Neural cell (in vitro differentiated cells): ENCODE results near the gene CACNA2D4. TPM values are rescaled to one million over a fixed set of nuclear protein-coding genes. Genes with fewer than 3 reads are reported as not detected.

Experiments
- H2AFZ ChIP-seq: fragments of 200-600, 300-800 bp; sonication (generic), shearing (Covaris generic); 2 replicates; pipeline ENCODE4 v1.6.0; 2014; ENCODE audit warnings: low read depth, mild to moderate bottlenecking, antibody characterized with exemption, low read length, moderate library complexity
- H3F3A ChIP-seq: fragments of 200-600 bp; shearing (Covaris generic); 2 replicates; pipeline ENCODE4 v1.6.1; 2016; ENCODE audit warnings: mild to moderate bottlenecking, moderate library complexity, mixed read lengths, antibody characterized with exemption, low read length; ENCODE audit not compliant: insufficient read depth, poor library complexity, severe bottlenecking
- H3K27ac ChIP-seq: fragments of 200-600, 300-800 bp; sonication (generic), shearing (Covaris generic); 2 replicates; pipeline ENCODE4 v1.5.1; 2014; ENCODE audit warnings: mild to moderate bottlenecking, low read length, moderate library complexity
- H3K27me3 ChIP-seq: fragments of 300-800, 200-600 bp; sonication (generic), shearing (Covaris generic); 2 replicates; pipeline ENCODE4 v1.6.0; 2014; ENCODE audit warnings: mild to moderate bottlenecking, low read depth, low read length, moderate library complexity; ENCODE audit not compliant: insufficient read depth
- H3K36me3 ChIP-seq: fragments of 300-800, 200-600 bp; sonication (generic), shearing (Covaris generic); 2 replicates; pipeline ENCODE4 v1.5.1; 2014; ENCODE audit warnings: mild to moderate bottlenecking, antibody characterized with exemption, low read length, moderate library complexity; ENCODE audit not compliant: insufficient read depth
- H3K4me2 ChIP-seq: fragments of 300-800, 200-600 bp; sonication (generic), shearing (Covaris generic); 2 replicates; pipeline ENCODE4 v1.6.0; 2014; ENCODE audit warnings: mild to moderate bottlenecking, low read length
- H3K4me3 ChIP-seq: fragments of 300-800, 200-600 bp; sonication (generic), shearing (Covaris generic); 2 replicates; pipeline ENCODE4 v1.5.1; 2014; ENCODE audit warnings: mild to moderate bottlenecking, low read length, moderate library complexity
- H3K79me2 ChIP-seq: fragments of 200-600 bp; shearing (Covaris generic); replicated peaks from 2 replicates; pipeline ENCODE4 v1.6.0; 2014; ENCODE audit warnings: mild to moderate bottlenecking, low read length, moderate library complexity; ENCODE audit not compliant: insufficient read depth
- H3K9ac ChIP-seq: fragments of 300-800, 200-600 bp; sonication (generic), shearing (Covaris generic); 2 replicates; pipeline ENCODE4 v1.6.1; 2016; ENCODE audit warnings: mild to moderate bottlenecking, low read length, mixed read lengths
- H3K9me2 ChIP-seq: fragments of 200-600 bp; shearing (Covaris generic); 2 replicates; pipeline ENCODE4 v1.6.1; 2016; ENCODE audit warnings: mild to moderate bottlenecking, low read length, mixed read lengths; ENCODE audit not compliant: insufficient read depth
- H3K9me3 ChIP-seq: fragments of 200-600, 300-800 bp; sonication (generic), shearing (Covaris generic); 2 replicates; pipeline ENCODE4 v1.6.1; 2016; ENCODE audit warnings: mild to moderate bottlenecking, mixed run types, low read length, moderate library complexity, mixed read lengths
- H4K20me1 ChIP-seq: fragments of 200-600 bp; shearing (Covaris generic); 2 replicates; pipeline ENCODE4 v1.6.1; 2016; ENCODE audit warnings: mild to moderate bottlenecking, mixed run types; ENCODE audit not compliant: insufficient read depth
- EP300 ChIP-seq: fragments of 450-650 bp; conservative IDR thresholded peaks from 2 replicates; pipeline ENCODE4 v1.6.1; 2014; ENCODE audit warnings: antibody characterized with exemption, mild to moderate bottlenecking, moderate library complexity; ENCODE audit not compliant: poor library complexity, severe bottlenecking
- EZH2 ChIP-seq: fragments of 200-600, 300-800 bp; shearing (Covaris generic), sonication (generic); IDR thresholded peaks from 2 replicates; pipeline ENCODE4 v1.6.1; 2014; ENCODE audit warnings: antibody characterized with exemption, low read length, borderline replicate concordance, mild to moderate bottlenecking; ENCODE audit not compliant: insufficient read depth, poor library complexity, severe bottlenecking
- MXI1 ChIP-seq: fragments of 450-650 bp; conservative IDR thresholded peaks from 2 replicates; pipeline ENCODE4 v1.6.1; 2014; ENCODE audit warnings: antibody characterized with exemption, mild to moderate bottlenecking; ENCODE audit not compliant: poor library complexity, severe bottlenecking
- POLR2AphosphoS5 ChIP-seq: IDR thresholded peaks from 2 replicates; pipeline ENCODE4 v1.6.1; 2012
- RAD21 ChIP-seq: fragments of 450-650 bp; conservative IDR thresholded peaks from 2 replicates; pipeline ENCODE4 v1.6.1; 2014; ENCODE audit warnings: antibody characterized with exemption, mild to moderate bottlenecking, moderate library complexity
- REST ChIP-seq: IDR thresholded peaks from 2 replicates; pipeline ENCODE4 v1.6.1; 2012; ENCODE audit warnings: borderline replicate concordance
- SMC3 ChIP-seq: fragments of 450-650 bp; conservative IDR thresholded peaks from 2 replicates; pipeline ENCODE4 v1.6.1; 2014; ENCODE audit warnings: antibody characterized with exemption, mild to moderate bottlenecking, moderate library complexity; ENCODE audit not compliant: poor library complexity
- TAF1 ChIP-seq: IDR thresholded peaks from 2 replicates; pipeline ENCODE4 v1.6.1; 2012; ENCODE audit warnings: low read depth
- polyA plus RNA-seq: library from polyadenylated mRNA; depleted of rRNA; stranded (reverse); fragments of >200 nt; gene quantifications from 2 replicates; pipeline ENCODE4 v1.2.3, GENCODE V29; 2014
- TF ChIP-seq, protein P1 (sequence below): fragments of 450-650 bp; IDR thresholded peaks from 2 replicates; pipeline ENCODE4 v1.5.1; 2014; ENCODE audit warnings: antibody characterized with exemption, mild to moderate bottlenecking, moderate library complexity; ENCODE audit not compliant: poor library complexity, severe bottlenecking

Gene CACNA2D4
- polyA plus RNA-seq, 1 donor from 2014 or later = not detected

GRCh38 chr12:1747609-1748008 lies 170.8 kb downstream of the CACNA2D4 start:
- Histone ChIP-seq H2AFZ (no peak overlapping the region), H3K4me3 (no peak overlapping the region), H3F3A (no peaks in the 10 kb centered on the region), H3K9me2 (no peaks in the 10 kb centered on the region), H3K27me3 (no peaks in the 10 kb centered on the region), H3K4me2 (no peak overlapping the region), H3K79me2 (peaks cover 23% of the 10 kb centered on the region), H3K9me3 (no peaks in the 10 kb centered on the region), H3K36me3 (no peaks in the 10 kb centered on the region), H4K20me1 (no peaks in the 10 kb centered on the region), H3K9ac (no peak overlapping the region), H3K27ac (no peak overlapping the region)
- no peak for TF ChIP-seq EZH2
- no peak for TF ChIP-seq POLR2AphosphoS5
- TF ChIP-seq RAD21 = no peak
- TF ChIP-seq REST = no peak
- TF ChIP-seq SMC3 = no peak
- no peak for TF ChIP-seq EP300
- TF ChIP-seq, protein P1, sequence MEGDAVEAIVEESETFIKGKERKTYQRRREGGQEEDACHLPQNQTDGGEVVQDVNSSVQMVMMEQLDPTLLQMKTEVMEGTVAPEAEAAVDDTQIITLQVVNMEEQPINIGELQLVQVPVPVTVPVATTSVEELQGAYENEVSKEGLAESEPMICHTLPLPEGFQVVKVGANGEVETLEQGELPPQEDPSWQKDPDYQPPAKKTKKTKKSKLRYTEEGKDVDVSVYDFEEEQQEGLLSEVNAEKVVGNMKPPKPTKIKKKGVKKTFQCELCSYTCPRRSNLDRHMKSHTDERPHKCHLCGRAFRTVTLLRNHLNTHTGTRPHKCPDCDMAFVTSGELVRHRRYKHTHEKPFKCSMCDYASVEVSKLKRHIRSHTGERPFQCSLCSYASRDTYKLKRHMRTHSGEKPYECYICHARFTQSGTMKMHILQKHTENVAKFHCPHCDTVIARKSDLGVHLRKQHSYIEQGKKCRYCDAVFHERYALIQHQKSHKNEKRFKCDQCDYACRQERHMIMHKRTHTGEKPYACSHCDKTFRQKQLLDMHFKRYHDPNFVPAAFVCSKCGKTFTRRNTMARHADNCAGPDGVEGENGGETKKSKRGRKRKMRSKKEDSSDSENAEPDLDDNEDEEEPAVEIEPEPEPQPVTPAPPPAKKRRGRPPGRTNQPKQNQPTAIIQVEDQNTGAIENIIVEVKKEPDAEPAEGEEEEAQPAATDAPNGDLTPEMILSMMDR = no peak
- no peak for TF ChIP-seq TAF1
- no peak for TF ChIP-seq MXI1

- no peaks in the 10 kb centered on the region for H4K20me1 ChIP-seq
- no peaks in the 10 kb centered on the region for H3K36me3 ChIP-seq
- no peaks in the 10 kb centered on the region for H3K27me3 ChIP-seq
- no peaks in the 10 kb centered on the region for H3K9me3 ChIP-seq
- no peak overlapping the region for H3K9ac ChIP-seq
- H3K79me2 ChIP-seq = peaks cover 18% of the 10 kb centered on the region
- TF ChIP-seq POLR2AphosphoS5 (no peak), REST (no peak), EP300 (no peak)
- no peak overlapping the region for H3K4me3 ChIP-seq
- H3F3A ChIP-seq = no peaks in the 10 kb centered on the region
- H2AFZ ChIP-seq = no peak overlapping the region
- no peak overlapping the region for H3K27ac ChIP-seq
- H3K4me2 ChIP-seq = no peak overlapping the region
- H3K9me2 ChIP-seq = no peaks in the 10 kb centered on the region
Observed at GRCh38 chr12:1744932-1745331, 173.5 kb downstream of the CACNA2D4 start.

Other genes starting within 250 kb of the CACNA2D4 start
- gene ADIPOR2, start 227.6 kb downstream of the CACNA2D4 start, polyA plus RNA-seq = 18.5 and 20.7 TPM in 2 replicates
- gene LRTM2, start 98.1 kb downstream of the CACNA2D4 start, polyA plus RNA-seq = 2.4 and 4.1 TPM in 2 replicates
- 12.5 and 14.1 TPM in 2 replicates for gene DCP1B, start 85.8 kb upstream of the CACNA2D4 start, polyA plus RNA-seq
- 9.7 and 10.0 TPM in 2 replicates for gene CACNA1C, start 134.3 kb upstream of the CACNA2D4 start, polyA plus RNA-seq